HEK293 (cell line): Measurements from ENCODE around the gene RGS14.

Experiments used
- CTCF ChIA-PET: fragments of 350-600 bp; formaldehyde crosslinking; extraction: SDS; loops from one replicate; lab custom pipeline; 2021; ENCODE audit warnings: antibody characterized with exemption; lab: Yijun Ruan, JAX
- POLR2A ChIA-PET: fragments of 300-600 bp; formaldehyde crosslinking; extraction: SDS; loops from one replicate; lab custom pipeline; 2020; ENCODE audit warnings: antibody characterized with exemption, inconsistent platforms; lab: Yijun Ruan, JAX
- H3K27ac ChIP-seq: fragments of 200-500 bp; sonication (Bioruptor generic); 2 replicates; pipeline ENCODE4 v1.5.1; 2014; ENCODE audit warnings: low read depth, low read length, control low read depth, inconsistent platforms; ENCODE audit errors: extremely low read depth
- H3K36me3 ChIP-seq, 2 experiments: fragments of 200-500 bp in 1 of 2; sonication (Bioruptor generic) in 1 of 2; 1 replicate in 1 of 2; 2 replicates in 1 of 2; pipeline ENCODE4 v1.5.1; 2014 to 2017; ENCODE audit warnings: inconsistent platforms in 2 of 2, low read length in 2 of 2; ENCODE audit not compliant: control insufficient read depth in 2 of 2, insufficient read depth in 1 of 2
- H3K4me1 ChIP-seq: fragments of 200-500 bp; sonication (Bioruptor generic); 2 replicates; pipeline ENCODE4 v1.5.1; 2014; ENCODE audit warnings: mild to moderate bottlenecking, low read length, inconsistent platforms; ENCODE audit not compliant: control insufficient read depth, insufficient read depth
- H3K4me3 ChIP-seq: 2 replicates; pipeline ENCODE4 v1.5.1; 2011; ENCODE audit warnings: low read depth, mild to moderate bottlenecking, control low read depth, low read length, moderate library complexity
- H3K9me3 ChIP-seq: fragments of 200-500 bp; sonication (Bioruptor generic); 2 replicates; pipeline ENCODE4 v1.5.1; 2014; ENCODE audit warnings: low read depth, low read length, inconsistent platforms; ENCODE audit not compliant: control insufficient read depth, insufficient read depth
- KLF16 ChIP-seq: fragments of 450-650 bp; formaldehyde crosslinking; IDR thresholded peaks from 2 replicates; pipeline ENCODE4 v1.5.1; 2017; ENCODE audit warnings: missing biosample characterization, missing genetic modification characterization
- KLF9 ChIP-seq: fragments of 450-650 bp; formaldehyde crosslinking; IDR thresholded peaks from 2 replicates; pipeline ENCODE4 v1.5.1; 2016; ENCODE audit warnings: missing biosample characterization, missing genetic modification characterization, low read depth
- MEIS1 ChIP-seq: sonication (generic); formaldehyde crosslinking; IDR thresholded peaks from 2 replicates; pipeline ENCODE4 v1.8.1; 2022; ENCODE audit warnings: missing genetic modification reagents, mild to moderate bottlenecking, borderline replicate concordance
- MZF1 ChIP-seq: fragments of 450-650 bp; formaldehyde crosslinking; IDR thresholded peaks from 2 replicates; pipeline ENCODE4 v1.5.1; 2017; ENCODE audit warnings: missing biosample characterization, missing genetic modification characterization, borderline replicate concordance
- OVOL3 ChIP-seq: fragments of 450-650 bp; formaldehyde crosslinking; IDR thresholded peaks from 2 replicates; pipeline ENCODE4 v1.5.1; 2016; ENCODE audit warnings: missing biosample characterization, missing genetic modification characterization
- SCRT1 ChIP-seq: fragments of 450-650 bp; formaldehyde crosslinking; IDR thresholded peaks from 2 replicates; pipeline ENCODE4 v1.5.1; 2016; ENCODE audit warnings: missing biosample characterization, missing genetic modification characterization, borderline replicate concordance
- YY1 ChIP-seq: fragments of 450-650 bp; formaldehyde crosslinking; IDR thresholded peaks from 2 replicates; pipeline ENCODE4 v1.5.1; 2018; ENCODE audit warnings: missing biosample characterization, missing genetic modification characterization
- ZFP3 ChIP-seq: fragments of 450-650 bp; formaldehyde crosslinking; IDR thresholded peaks from 2 replicates; pipeline ENCODE4 v1.5.1; 2016; ENCODE audit warnings: low read depth, missing biosample characterization, missing genetic modification characterization
- ZNF133 ChIP-seq: fragments of 450-650 bp; formaldehyde crosslinking; IDR thresholded peaks from 2 replicates; pipeline ENCODE4 v1.5.1; 2016; ENCODE audit warnings: missing biosample characterization, missing genetic modification characterization
- ZNF169 ChIP-seq: fragments of 450-650 bp; formaldehyde crosslinking; IDR thresholded peaks from 2 replicates; pipeline ENCODE4 v1.5.1; 2016; ENCODE audit warnings: missing biosample characterization, missing genetic modification characterization
- ZNF214 ChIP-seq: fragments of 450-650 bp; formaldehyde crosslinking; IDR thresholded peaks from 2 replicates; pipeline ENCODE4 v1.5.1; 2017; ENCODE audit warnings: missing biosample characterization, mild to moderate bottlenecking, missing genetic modification characterization, borderline replicate concordance
- ZNF433 ChIP-seq: fragments of 450-650 bp; formaldehyde crosslinking; IDR thresholded peaks from 2 replicates; pipeline ENCODE4 v1.5.1; 2016; ENCODE audit warnings: missing biosample characterization, missing genetic modification characterization, low read depth
- ZNF48 ChIP-seq: fragments of 450-650 bp; formaldehyde crosslinking; IDR thresholded peaks from 2 replicates; pipeline ENCODE4 v1.5.1; 2016; ENCODE audit warnings: missing biosample characterization, missing genetic modification characterization
- ZNF623 ChIP-seq: fragments of 450-650 bp; formaldehyde crosslinking; IDR thresholded peaks from 2 replicates; pipeline ENCODE4 v1.5.1; 2016; ENCODE audit warnings: missing biosample characterization, missing genetic modification characterization
- ZNF777 ChIP-seq: fragments of 450-650 bp; formaldehyde crosslinking; IDR thresholded peaks from 2 replicates; pipeline ENCODE4 v1.5.1; 2017; ENCODE audit warnings: missing biosample characterization, missing genetic modification characterization, borderline replicate concordance
- TF ChIP-seq, protein P1 (sequence below): fragments of 450-650 bp; formaldehyde crosslinking; IDR thresholded peaks from 2 replicates; pipeline ENCODE4 v1.5.1; 2016; ENCODE audit warnings: missing biosample characterization, missing genetic modification characterization, borderline replicate concordance
- TF ChIP-seq, protein P2 (sequence below): fragments of 450-650 bp; formaldehyde crosslinking; IDR thresholded peaks from 2 replicates; pipeline ENCODE4 v1.5.1; 2016; ENCODE audit warnings: missing biosample characterization, missing genetic modification characterization
- TF ChIP-seq, protein P3 (sequence below): fragments of 450-650 bp; formaldehyde crosslinking; IDR thresholded peaks from 2 replicates; pipeline ENCODE4 v1.5.1; 2016; ENCODE audit warnings: missing biosample characterization, missing genetic modification characterization
- TF ChIP-seq, protein P4 (sequence below): fragments of 450-650 bp; formaldehyde crosslinking; IDR thresholded peaks from 2 replicates; pipeline ENCODE4 v1.5.1; 2016; ENCODE audit warnings: missing biosample characterization, missing genetic modification characterization

The RGS14 gene

DNA sequence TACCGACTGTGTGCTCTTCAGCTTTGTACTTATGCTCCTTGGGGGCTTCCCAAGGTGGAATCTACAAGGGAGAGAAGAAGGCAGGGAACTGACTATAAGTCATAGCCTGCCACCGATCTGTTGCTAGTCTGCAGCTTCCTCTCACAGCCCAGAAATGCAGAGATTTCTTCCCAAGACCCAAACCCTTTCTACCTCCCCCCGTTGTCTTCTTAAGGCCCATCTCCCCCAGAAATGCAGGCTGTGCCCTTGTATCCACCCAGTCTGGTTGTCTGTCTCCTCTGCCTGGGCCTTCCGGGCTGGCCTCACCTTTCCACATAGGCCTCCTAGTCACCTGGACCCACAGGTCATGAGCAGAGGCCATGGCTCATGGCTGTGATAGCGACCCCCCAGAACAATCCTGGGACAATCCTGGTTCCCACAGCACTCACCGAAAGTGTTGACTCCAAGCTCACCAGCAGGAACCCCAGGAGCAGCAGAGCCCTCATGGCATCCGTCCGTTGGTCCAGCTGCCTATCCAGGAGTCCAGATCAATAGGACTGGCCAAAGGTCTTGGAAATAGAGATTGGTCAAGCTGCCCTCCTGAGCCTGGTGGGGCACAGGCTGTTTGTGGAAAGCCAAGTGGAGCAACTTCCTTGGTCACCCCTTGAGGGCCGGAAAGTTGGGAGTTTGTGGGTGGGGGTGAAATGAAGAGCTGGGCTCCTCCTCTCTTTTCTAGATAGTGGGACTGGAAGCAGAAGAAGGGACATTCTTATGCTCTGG, 51.5 kb downstream of the RGS14 start, which contains the start of gene F12:
Gene F12, minus strand, starts transcription at position 522 of the 759 bp plus-strand sequence. Its CDS starts 37 bp downstream, at position 485.
- ChIA-PET CTCF (interaction anchor here (0.7 to 1.1 kb wide), 6 partner anchors 19 to 92 kb away, joined by 3 to 6 read pairs (median 4); no protein-coding TSS in a partner anchor), POLR2A (interaction anchor here (1.0 to 2.2 kb wide), 3 partner anchors 18 to 39 kb away, joined by 3 to 12 read pairs (median 3); partner anchors contain the start of gene GRK6)
- H3K4me3 ChIP-seq = no peak within 1 kb of the TSS
- no peaks in the 10 kb centered on the region for H3K36me3 ChIP-seq
- H3K4me1 ChIP-seq = no peaks in the 10 kb centered on the region
- no peak within 1 kb of the TSS for H3K27ac ChIP-seq
- H3K9me3 ChIP-seq = no peaks in the 10 kb centered on the region
- no peak for TF ChIP-seq ZNF133
- no peak for TF ChIP-seq YY1 (tag by site-specific recombination)
- TF ChIP-seq ZNF777 = no peak
- TF ChIP-seq ZNF169 (tag by site-specific recombination) = no peak
- TF ChIP-seq ZNF623 (tag by site-specific recombination) = no peak
- TF ChIP-seq, protein P1, sequence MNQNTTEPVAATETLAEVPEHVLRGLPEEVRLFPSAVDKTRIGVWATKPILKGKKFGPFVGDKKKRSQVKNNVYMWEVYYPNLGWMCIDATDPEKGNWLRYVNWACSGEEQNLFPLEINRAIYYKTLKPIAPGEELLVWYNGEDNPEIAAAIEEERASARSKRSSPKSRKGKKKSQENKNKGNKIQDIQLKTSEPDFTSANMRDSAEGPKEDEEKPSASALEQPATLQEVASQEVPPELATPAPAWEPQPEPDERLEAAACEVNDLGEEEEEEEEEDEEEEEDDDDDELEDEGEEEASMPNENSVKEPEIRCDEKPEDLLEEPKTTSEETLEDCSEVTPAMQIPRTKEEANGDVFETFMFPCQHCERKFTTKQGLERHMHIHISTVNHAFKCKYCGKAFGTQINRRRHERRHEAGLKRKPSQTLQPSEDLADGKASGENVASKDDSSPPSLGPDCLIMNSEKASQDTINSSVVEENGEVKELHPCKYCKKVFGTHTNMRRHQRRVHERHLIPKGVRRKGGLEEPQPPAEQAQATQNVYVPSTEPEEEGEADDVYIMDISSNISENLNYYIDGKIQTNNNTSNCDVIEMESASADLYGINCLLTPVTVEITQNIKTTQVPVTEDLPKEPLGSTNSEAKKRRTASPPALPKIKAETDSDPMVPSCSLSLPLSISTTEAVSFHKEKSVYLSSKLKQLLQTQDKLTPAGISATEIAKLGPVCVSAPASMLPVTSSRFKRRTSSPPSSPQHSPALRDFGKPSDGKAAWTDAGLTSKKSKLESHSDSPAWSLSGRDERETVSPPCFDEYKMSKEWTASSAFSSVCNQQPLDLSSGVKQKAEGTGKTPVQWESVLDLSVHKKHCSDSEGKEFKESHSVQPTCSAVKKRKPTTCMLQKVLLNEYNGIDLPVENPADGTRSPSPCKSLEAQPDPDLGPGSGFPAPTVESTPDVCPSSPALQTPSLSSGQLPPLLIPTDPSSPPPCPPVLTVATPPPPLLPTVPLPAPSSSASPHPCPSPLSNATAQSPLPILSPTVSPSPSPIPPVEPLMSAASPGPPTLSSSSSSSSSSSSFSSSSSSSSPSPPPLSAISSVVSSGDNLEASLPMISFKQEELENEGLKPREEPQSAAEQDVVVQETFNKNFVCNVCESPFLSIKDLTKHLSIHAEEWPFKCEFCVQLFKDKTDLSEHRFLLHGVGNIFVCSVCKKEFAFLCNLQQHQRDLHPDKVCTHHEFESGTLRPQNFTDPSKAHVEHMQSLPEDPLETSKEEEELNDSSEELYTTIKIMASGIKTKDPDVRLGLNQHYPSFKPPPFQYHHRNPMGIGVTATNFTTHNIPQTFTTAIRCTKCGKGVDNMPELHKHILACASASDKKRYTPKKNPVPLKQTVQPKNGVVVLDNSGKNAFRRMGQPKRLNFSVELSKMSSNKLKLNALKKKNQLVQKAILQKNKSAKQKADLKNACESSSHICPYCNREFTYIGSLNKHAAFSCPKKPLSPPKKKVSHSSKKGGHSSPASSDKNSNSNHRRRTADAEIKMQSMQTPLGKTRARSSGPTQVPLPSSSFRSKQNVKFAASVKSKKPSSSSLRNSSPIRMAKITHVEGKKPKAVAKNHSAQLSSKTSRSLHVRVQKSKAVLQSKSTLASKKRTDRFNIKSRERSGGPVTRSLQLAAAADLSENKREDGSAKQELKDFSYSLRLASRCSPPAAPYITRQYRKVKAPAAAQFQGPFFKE (tag by site-specific recombination) = no peak
- TF ChIP-seq ZNF48 (tag by site-specific recombination) = no peak
- no peak for TF ChIP-seq SCRT1 (tag by site-specific recombination)
- TF ChIP-seq OVOL3 (tag by site-specific recombination) = no peak
- TF ChIP-seq, protein P2, sequence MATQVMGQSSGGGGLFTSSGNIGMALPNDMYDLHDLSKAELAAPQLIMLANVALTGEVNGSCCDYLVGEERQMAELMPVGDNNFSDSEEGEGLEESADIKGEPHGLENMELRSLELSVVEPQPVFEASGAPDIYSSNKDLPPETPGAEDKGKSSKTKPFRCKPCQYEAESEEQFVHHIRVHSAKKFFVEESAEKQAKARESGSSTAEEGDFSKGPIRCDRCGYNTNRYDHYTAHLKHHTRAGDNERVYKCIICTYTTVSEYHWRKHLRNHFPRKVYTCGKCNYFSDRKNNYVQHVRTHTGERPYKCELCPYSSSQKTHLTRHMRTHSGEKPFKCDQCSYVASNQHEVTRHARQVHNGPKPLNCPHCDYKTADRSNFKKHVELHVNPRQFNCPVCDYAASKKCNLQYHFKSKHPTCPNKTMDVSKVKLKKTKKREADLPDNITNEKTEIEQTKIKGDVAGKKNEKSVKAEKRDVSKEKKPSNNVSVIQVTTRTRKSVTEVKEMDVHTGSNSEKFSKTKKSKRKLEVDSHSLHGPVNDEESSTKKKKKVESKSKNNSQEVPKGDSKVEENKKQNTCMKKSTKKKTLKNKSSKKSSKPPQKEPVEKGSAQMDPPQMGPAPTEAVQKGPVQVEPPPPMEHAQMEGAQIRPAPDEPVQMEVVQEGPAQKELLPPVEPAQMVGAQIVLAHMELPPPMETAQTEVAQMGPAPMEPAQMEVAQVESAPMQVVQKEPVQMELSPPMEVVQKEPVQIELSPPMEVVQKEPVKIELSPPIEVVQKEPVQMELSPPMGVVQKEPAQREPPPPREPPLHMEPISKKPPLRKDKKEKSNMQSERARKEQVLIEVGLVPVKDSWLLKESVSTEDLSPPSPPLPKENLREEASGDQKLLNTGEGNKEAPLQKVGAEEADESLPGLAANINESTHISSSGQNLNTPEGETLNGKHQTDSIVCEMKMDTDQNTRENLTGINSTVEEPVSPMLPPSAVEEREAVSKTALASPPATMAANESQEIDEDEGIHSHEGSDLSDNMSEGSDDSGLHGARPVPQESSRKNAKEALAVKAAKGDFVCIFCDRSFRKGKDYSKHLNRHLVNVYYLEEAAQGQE = no peak
- no peak for TF ChIP-seq KLF16 (tag by site-specific recombination)
- TF ChIP-seq ZFP3 = no peak
- no peak for TF ChIP-seq ZNF214 (tag by site-specific recombination)
- no peak for TF ChIP-seq ZNF433 (tag by site-specific recombination)
- no peak for TF ChIP-seq MZF1 (tag by site-specific recombination)
- TF ChIP-seq, protein P3, sequence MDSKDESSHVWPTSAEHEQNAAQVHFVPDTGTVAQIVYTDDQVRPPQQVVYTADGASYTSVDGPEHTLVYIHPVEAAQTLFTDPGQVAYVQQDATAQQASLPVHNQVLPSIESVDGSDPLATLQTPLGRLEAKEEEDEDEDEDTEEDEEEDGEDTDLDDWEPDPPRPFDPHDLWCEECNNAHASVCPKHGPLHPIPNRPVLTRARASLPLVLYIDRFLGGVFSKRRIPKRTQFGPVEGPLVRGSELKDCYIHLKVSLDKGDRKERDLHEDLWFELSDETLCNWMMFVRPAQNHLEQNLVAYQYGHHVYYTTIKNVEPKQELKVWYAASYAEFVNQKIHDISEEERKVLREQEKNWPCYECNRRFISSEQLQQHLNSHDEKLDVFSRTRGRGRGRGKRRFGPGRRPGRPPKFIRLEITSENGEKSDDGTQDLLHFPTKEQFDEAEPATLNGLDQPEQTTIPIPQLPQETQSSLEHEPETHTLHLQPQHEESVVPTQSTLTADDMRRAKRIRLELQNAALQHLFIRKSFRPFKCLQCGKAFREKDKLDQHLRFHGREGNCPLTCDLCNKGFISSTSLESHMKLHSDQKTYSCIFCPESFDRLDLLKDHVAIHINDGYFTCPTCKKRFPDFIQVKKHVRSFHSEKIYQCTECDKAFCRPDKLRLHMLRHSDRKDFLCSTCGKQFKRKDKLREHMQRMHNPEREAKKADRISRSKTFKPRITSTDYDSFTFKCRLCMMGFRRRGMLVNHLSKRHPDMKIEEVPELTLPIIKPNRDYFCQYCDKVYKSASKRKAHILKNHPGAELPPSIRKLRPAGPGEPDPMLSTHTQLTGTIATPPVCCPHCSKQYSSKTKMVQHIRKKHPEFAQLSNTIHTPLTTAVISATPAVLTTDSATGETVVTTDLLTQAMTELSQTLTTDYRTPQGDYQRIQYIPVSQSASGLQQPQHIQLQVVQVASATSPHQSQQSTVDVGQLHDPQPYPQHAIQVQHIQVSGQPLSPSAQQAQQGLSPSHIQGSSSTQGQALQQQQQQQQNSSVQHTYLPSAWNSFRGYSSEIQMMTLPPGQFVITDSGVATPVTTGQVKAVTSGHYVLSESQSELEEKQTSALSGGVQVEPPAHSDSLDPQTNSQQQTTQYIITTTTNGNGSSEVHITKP (tag by site-specific recombination) = no peak
- TF ChIP-seq MEIS1 (CRISPR knock-in tag) = no peak
- TF ChIP-seq KLF9 (tag by site-specific recombination) = no peak
- TF ChIP-seq, protein P4, sequence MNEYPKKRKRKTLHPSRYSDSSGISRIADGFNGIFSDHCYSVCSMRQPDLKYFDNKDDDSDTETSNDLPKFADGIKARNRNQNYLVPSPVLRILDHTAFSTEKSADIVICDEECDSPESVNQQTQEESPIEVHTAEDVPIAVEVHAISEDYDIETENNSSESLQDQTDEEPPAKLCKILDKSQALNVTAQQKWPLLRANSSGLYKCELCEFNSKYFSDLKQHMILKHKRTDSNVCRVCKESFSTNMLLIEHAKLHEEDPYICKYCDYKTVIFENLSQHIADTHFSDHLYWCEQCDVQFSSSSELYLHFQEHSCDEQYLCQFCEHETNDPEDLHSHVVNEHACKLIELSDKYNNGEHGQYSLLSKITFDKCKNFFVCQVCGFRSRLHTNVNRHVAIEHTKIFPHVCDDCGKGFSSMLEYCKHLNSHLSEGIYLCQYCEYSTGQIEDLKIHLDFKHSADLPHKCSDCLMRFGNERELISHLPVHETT (tag by site-specific recombination) = no peak
